HG02610 (cell line): ENCODE results near the gene PDE9A.
"Not testable (repeated sequence)": the region's sequence is repeated elsewhere in the genome, so short reads cannot be mapped to it uniquely, and the experiment has no call there.

Experiments used
- ATAC-seq: cut with Tn5 transposase; IDR thresholded peaks from one replicate; pipeline ENCODE4 v1.9.1; 2021; ENCODE audit warnings: mild to moderate bottlenecking, moderate library complexity; ENCODE audit not compliant: unreplicated experiment

Gene PDE9A

GRCh38 chr21:42653231-42654061 lies at the start of gene PDE9A:
TSS of gene PDE9A (plus strand) at chr21:42653621. CDS start at chr21:42653815, 194 bp downstream.
- ATAC-seq = no peak

- ATAC-seq = no peak
Observed at GRCh38 chr21:42607102-42607501, 46.3 kb upstream of the PDE9A start.

- no peak for ATAC-seq
Observed at GRCh38 chr21:42607525-42608102, 45.8 kb upstream of the PDE9A start.

GRCh38 chr21:42608446-42608845 lies 45.0 kb upstream of the PDE9A start:
- ATAC-seq = no peak

- peak; percentile 62 for ATAC-seq
Observed at GRCh38 chr21:42609811-42610210, 43.6 kb upstream of the PDE9A start.

- ATAC-seq = no peak
Observed at GRCh38 chr21:42611852-42612251, 41.6 kb upstream of the PDE9A start.

GRCh38 chr21:42612390-42612789 lies 41.0 kb upstream of the PDE9A start:
- no peak for ATAC-seq

- ATAC-seq = no peak
Observed at GRCh38 chr21:42613756-42614155, 39.7 kb upstream of the PDE9A start.

- ATAC-seq = no peak
Observed at GRCh38 chr21:42614396-42614795, 39.0 kb upstream of the PDE9A start.

GRCh38 chr21:42614811-42615351 lies 38.5 kb upstream of the PDE9A start:
- ATAC-seq = no peak

- ATAC-seq = not testable (repeated sequence)
Observed at GRCh38 chr21:42615377-42615776, 38.0 kb upstream of the PDE9A start.

- ATAC-seq = no peak
Observed at GRCh38 chr21:42615924-42616323, 37.5 kb upstream of the PDE9A start.

- ATAC-seq = no peak
Observed at GRCh38 chr21:42616446-42616845, 37.0 kb upstream of the PDE9A start.

- ATAC-seq = no peak
Observed at GRCh38 chr21:42616941-42617340, 36.5 kb upstream of the PDE9A start.

- ATAC-seq = no peak
Observed at GRCh38 chr21:42617486-42617885, 35.9 kb upstream of the PDE9A start.

- no peak for ATAC-seq
Observed at GRCh38 chr21:42618707-42619102, 34.7 kb upstream of the PDE9A start.

GRCh38 chr21:42619166-42619565 lies 34.3 kb upstream of the PDE9A start:
- no peak for ATAC-seq

- ATAC-seq = no peak
Observed at GRCh38 chr21:42619841-42620240, 33.6 kb upstream of the PDE9A start.

- no peak for ATAC-seq
Observed at GRCh38 chr21:42621166-42621818, 32.1 kb upstream of the PDE9A start.

- no peak for ATAC-seq
Observed at GRCh38 chr21:42621819-42622177, 31.6 kb upstream of the PDE9A start.

- ATAC-seq = no peak
Observed at GRCh38 chr21:42622284-42622683, 31.1 kb upstream of the PDE9A start.

GRCh38 chr21:42623694-42624093 lies 29.7 kb upstream of the PDE9A start:
- no peak for ATAC-seq
